Mammary epithelial cell (primary cell): ENCODE results near the gene TLE2.

Experiments used
- CTCF ChIP-seq, 2 donors: IDR thresholded peaks in 1 of 2; conservative IDR thresholded peaks in 1 of 2; 2 replicates each; pipeline ENCODE4 v1.5.1; 2011 to 2012; ENCODE audit warnings: inconsistent platforms in 2 of 2, low read length in 2 of 2, mild to moderate bottlenecking in 2 of 2, control low read depth in 1 of 2, low read depth in 1 of 2; ENCODE audit not compliant: insufficient read depth in 1 of 2; ENCODE audit errors: extremely low read depth in 1 of 2
- EZH2 ChIP-seq: IDR thresholded peaks from 2 replicates; pipeline ENCODE4 v1.6.1; 2012; ENCODE audit warnings: low read length, inconsistent platforms, borderline replicate concordance

DNA sequence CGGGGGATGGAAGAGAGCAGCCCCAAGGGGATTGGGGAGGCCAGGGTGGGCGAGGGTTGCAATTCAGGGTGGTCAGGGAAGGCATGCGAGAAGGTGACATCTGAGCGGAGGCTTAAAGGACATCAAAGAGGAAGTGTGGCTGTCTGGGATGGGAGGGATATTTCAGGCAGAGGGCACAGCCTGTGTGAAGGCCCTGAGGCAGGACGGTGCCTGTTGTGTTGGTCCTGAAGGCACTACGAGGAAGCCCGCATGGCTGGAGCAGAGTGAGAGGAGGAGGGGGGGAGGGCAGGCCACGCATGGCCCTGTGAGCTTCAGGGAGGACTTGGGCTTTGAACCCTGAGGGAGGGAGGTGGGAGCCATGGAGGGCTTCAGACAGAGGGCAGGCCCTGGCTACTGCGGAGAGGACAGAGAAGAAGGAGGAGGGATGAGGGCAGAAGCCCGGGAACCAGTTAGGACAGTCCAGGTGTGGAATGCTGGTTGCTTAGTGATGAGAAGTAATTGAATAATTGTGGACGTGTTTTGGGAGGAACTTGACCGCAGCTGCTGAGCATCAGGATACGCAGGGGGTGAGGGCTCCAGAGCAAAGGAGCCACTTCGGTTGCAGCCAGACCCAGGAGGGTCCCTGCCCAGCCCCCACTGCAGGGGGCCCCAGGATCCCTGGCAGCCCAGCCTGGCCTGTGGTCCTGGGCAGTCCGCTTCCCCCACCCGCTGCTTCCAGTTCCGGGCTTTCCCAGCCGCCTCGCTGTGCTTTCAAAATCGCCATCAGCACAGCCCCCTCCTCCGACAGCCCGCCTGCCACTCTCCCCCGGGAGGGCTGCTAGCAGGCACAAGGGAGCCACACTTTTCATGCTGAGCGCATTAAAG, 45.5 kb downstream of the TLE2 start:
- TF ChIP-seq EZH2 = no peak
- no peak for TF ChIP-seq CTCF (conservative IDR thresholded peaks at IDR 0.05 in 1 of 2, IDR thresholded peaks at IDR 0.05 in 1 of 2; ENCODE audit: extremely low read depth in 1 of 2, insufficient read depth in 1 of 2, low read depth in 1 of 2, low read length in 2 of 2)
